OCI-M1 (cell line): ENCODE measurements around the gene SLC49A3.
"Not testable (repeated sequence)": the region's sequence is repeated elsewhere in the genome, so short reads cannot be mapped to it uniquely, and the experiment has no call there.

Source experiments
- DNase-seq: peaks from one replicate; lab custom pipeline; 2025; lab: John Stamatoyannopoulos, UW

The SLC49A3 gene

DNA sequence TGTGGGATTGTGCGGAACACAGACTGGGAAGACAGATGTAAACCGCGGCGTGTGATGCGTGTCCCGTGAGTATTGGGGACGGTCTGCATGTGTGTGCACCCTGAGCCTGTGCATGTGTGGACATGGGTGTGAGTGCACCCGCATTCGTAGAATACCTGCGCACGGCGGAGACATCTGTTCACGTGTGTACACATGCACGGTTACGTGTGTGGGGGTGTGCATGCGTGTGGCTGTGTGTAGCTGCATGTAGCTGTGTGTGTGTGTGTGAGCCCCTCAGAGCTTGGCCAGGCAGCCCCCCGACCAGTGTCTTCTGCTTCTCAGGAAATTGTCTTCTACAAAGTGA, 34.5 kb downstream of the SLC49A3 start:
- DNase-seq = no peak

DNA sequence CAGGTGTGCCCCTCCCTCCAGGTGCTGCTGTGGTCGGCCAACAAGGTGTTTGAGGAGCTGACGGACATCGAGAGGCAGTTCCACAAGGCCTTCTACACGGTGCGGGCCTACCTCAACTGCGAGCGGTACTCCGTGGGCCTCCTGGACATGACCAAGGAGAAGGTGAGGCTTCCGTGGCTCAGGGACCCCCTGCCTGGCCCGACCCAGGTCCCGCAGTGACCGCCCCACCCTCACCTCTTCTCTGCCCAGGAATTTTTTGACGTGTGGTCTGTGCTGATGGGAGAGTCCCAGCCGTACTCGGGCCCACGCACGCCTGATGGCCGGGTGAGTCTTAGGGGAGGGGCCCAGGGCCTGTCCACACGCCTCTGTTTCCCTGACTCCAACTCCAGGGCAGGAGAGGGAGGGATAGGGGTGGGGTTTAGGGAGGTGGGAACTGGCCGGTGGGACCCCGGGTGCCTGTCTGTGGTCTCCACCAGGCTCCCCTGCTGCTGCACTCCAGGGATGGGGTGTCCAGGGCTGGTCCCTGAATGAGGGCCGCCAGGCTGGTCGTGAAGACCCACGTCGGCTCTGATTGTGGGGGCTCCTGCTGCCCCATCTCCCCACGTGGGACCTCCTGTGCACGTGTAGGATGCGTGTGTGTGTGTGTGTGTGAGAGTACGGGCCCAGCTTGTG, 35.0 kb downstream of the SLC49A3 start:
- DNase-seq = no peak

DNA sequence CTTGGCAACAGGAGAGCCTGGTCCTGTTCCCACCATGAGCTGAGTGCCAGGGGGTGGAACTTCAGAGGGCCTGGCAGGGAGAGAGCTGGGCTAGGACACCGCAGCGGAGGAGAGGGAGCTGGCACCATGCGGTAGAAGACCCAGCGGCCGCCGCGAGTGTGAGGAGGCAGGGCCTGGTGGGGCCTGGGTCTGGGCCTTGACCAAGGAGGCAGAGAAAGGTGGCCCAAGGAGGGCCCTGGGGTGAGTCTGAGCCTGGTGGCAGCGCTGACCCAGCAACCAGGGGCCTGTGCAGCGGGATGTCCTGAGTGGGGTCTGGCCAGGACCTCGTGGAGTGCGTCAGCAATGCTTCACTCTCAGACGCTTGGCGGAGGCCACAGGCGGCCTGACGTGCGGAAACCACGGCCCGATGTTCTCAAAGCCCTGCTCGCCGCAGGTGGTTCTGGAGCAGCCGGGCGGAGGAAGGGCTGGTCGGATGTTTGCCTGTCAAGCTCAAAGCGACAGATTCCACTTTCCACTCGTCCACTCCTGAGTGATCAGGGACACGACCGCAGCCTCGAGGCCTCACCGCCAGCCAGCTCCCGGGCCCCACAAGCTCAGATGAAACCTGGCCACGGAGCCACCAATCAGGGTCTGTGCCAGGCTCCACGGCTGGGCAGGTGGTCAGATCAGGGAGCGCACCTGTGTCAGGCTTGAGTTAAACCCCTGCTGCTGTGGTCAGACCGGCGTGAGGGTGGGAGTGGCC, 35.7 kb downstream of the SLC49A3 start:
- DNase-seq = no peak

DNA sequence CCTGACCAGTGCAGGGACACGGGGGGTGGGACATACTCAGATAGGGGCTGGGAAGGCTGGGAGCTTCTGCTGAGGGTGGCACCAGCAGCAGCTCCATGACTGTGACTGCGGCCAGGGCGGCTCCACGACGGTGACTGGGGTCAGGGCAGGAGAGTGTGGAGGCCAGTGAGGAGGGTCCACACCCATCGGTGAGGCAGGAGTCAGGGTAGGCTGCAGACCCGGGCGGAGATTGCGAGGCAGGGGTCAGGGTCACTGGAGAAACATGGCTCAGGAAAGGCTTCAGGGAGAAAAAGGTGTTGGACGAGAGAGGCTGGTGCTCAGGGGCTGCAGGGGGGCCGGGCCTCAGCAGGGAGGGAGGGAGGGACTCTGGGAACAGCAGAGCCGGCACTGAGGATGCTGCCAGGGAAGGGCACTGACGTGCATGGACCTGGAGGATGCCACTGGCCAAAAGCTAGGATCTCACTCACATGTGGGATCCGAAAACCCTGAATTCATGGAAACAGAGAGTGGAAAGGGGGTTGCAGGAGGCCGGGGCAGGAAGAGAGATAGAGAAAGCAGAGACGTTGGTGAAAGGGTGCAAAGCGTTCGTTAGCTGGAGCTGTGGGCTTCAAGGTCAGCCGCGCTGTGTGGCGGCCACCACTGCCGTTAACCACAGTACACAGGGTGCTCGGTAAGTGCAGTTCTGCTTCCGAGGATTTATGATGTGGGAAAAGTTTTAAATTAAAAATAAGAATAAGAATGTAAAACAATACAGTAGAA, 36.9 kb downstream of the SLC49A3 start:
- no peak for DNase-seq

DNA sequence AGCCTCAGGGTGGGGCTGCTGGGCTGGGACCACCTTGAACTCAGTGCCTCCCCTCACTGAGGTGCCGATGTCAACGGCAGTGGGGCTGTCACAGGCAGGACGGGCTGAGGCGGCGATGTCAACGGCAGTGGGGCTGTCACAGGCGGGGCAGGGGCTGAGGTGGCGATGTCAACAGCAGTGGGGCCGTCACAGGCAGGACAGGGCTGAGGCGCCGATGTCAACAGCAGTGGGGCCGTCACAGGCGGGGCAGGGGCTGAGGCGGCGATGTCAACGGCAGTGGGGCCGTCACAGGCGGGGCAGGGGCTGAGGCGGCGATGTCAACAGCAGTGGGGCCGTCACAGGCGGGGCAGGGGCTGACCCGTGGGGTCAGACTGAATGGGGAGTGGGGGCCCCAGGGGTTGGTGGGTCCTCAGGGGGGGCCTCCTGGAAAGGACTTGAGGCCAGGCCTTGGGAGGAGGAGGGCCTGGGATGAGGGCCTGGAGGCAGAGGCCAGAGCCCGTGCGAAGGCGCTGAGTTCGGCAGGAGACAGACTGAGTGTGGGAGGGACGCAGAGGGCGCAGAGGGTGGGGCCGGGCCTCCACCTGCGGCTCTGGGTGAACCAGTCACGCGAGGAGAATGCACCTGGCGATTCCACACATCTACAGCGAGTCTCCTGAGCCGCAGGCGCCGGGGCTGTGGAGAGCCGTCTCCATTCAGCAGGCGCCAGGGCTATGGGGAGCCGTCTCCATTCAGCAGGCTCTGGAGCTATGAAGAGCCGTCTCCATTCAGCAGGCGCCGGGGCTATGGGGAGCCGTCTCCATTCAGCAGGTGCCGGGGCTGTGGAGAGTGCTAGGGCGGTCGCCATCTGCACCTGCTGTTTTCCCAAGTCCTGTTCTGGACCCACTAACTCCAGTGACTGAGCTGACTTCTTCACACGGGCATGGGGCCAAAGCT, 37.7 kb downstream of the SLC49A3 start:
- DNase-seq = no peak

DNA sequence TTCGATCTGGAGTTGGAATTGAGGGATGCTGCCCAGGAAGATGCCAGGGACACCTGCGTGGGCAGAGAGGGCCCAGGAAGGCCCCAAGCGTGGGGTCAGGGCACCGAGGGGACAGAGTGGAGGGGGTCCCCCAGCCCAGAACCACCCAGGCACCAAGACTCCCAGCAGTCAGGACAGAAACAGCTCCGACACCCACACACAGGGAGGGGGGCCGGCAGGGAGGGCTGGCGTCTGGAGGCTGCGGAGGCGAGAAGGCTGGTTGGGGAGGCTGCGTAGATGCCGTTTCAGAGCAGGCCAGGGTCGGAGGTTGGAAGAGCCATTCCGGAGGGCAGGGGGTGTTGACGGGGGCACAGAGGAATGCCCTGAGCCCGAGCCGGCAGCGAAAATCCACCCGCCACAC, 38.5 kb downstream of the SLC49A3 start:
- DNase-seq = no peak

DNA sequence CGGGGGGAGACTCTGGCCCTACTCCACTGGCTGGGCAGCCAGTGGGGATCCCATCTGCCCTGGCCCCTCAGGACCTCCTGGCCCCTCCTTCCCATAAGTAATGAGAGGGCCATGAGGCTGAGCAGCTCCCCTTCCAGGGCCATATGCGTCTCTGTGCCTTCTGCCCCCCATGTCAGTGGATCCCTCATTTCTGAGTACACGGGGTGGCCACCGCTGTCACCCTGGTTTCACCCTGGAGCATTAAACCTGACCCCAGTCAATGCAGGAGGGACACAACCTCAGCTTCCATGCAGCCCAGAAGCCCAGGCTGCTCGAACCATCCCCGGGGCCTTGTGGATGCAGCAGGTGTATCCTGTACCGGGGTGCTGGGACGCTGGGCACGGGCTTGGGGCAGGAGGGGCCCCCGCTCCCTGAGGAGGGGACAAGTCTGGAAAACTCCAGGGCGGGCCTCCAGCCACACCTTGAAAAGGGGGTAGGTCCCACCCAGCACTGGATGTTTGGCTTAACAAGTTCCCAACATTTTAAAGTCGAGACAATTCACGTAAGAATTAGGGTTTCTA, 39.1 kb downstream of the SLC49A3 start:
- no peak for DNase-seq

DNA sequence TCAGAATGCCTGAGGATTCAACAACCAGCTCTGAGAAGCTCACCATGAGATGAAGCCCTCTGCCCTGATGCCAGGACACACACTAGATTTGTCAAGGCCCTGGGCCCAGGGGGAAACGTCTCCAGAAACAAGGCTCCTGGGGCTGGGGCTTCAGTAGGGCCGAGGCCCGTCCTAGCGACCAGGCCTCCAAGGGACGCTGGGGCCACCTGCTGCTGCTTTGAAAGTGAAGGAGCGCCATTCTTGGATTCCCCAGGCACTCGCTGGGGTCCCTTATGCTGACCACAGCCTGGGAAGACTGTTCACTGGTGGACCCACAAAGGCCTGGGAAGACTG, 39.7 kb downstream of the SLC49A3 start:
- no peak for DNase-seq

DNA sequence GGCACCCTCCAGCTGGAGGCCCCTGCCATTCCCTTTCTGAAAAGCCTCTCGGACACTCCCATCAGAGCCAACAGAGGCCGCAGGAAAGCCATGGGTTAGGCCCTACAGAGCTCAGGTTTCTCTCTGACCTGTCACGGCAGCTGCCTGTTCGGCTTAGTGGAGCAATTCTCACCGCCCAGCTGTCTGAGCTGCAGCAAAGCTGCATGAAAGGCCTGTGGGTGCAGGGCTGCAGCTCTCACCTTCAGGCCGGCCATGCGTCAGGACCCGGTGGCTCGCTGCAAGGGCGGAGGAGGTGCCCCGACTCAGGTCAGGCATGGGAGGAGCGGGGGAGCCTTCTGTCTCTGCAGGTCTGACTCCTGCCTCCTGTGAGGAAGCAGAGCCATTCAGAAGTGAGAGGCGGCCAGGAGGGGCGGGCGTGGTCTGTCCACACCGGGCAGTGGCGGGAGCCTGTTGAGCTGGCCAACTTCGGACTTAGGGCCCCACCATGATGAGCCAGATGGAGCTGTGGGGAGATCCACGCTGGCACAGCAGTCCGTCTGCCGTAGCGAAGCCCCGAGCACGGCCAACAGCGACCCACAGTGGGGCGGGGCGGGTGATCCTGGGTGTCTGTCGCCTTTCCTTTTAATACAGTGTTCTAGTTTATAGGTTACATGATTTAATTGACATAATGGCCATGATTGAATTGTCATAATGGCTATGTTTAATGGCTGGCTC, 40.2 kb downstream of the SLC49A3 start:
- no peak for DNase-seq

DNA sequence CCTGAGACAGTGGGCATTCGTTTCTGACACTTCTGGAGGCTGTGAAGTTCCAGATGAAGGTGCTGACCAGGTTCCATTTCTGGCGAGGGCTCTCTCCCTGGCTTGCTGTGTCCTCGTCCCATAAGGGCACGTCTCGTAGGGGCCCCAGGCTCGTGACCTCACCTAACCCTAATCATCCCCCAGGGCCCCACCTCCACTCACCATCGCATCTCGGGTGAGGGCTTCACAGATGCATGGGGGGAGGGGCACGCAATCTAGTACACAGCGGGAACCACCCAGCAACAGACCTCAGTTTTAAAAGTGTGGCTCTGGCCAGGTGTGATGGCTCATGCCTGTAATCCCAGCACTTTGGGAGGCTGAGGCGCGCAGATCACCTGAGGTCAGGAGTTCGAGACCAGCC, 41.5 kb downstream of the SLC49A3 start:
- no peak for DNase-seq

DNA sequence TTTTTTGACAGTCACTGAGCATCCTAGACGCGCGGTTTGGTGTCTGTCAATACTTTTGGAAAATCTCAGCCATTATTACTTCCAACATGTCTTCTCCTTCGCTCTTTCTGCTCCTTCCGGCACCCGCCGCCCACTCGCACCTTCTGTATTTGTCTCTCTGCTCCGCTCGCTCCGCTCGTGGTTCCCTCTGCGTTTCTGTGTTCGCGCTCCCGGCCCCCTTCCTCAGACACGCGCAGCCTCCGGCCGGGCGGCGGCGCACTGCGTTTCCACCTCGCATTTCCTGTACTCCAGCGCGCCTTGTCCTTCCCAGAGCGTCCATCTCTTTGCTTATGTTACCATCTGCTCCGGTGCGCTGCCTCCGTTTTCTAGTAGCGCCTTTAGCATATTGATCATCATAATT, 42.5 kb downstream of the SLC49A3 start:
- DNase-seq = no peak

DNA sequence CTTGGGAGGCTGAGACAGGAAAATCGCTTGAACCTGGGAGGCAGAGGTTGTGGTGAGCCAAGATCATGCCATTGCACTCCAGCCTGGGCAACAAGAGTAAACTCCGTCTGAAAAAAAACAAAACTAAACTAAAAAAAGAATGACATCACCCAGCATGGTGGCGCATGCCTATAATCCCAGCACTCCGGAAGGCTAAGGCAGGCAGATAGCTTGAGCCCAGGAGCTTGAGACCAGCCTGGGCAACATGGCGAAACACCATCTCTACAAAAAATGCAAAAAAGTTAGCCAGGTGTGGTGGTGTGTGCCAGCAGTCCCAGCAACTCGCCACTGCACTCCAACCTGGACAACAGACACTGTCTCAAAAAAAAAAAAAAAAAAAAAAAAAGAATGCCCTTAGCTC, 46.6 kb downstream of the SLC49A3 start:
- DNase-seq = not testable (repeated sequence)

DNA sequence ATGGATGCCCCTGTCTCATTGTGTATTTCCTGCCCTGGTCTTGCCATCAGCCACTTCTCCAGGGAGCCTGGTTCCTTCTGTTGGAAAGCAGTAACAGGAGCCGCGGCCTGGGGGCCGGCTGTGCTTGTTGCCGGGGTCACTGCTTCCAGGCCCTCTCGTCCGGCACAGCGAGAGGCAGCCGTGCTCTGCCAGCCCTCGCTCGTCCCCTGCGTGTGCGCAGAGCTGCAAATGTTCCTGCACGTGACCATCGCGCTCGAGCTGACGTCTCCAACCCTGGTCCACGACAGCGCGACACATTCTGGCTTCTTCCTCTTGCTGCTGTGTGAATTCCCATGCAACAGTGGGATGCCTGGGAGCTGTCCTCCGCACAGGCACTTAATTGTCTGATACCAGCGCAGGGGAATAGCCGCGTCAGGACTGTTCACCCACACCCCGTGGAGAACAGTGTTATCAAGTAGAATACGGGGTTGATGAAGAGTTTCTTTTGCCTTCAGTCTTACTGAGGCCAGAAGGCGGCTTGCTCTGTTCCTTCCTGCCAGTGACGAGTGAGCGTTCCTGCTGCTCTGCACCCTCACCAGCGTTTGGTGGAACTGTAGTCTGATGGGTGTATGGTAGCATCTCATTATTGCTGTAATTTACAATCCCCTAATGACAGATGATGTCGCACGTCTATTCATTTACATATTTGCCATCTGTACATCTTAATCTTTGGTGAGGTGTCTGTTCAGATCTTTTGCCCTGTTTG, 51.2 kb downstream of the SLC49A3 start:
- DNase-seq = no peak

DNA sequence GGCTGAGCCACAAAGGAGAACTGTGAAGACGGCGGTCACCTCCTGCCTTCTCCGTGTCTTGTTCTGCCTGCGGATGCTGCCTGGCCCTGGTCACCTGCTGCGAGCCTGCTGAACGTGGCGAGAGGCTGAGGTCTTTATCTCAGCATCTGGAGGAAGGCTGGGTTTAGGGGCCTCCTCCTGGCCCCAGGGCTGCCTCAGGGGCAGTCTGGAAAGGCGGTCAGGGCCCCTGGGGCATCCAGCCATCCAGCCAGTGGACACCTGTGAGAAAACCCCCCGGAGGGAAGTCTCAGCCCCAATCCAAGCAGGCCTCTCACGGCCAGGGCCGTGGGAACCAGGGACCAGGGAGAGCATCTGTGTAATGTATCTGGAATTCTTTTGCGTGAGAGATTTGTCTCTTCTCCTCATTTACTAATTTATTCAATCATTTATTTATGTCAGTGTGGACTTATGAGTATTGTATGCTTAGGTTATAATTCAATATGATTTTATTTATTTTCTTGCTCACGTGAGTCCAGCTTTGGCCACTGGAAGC, 52.3 kb downstream of the SLC49A3 start:
- no peak for DNase-seq

DNA sequence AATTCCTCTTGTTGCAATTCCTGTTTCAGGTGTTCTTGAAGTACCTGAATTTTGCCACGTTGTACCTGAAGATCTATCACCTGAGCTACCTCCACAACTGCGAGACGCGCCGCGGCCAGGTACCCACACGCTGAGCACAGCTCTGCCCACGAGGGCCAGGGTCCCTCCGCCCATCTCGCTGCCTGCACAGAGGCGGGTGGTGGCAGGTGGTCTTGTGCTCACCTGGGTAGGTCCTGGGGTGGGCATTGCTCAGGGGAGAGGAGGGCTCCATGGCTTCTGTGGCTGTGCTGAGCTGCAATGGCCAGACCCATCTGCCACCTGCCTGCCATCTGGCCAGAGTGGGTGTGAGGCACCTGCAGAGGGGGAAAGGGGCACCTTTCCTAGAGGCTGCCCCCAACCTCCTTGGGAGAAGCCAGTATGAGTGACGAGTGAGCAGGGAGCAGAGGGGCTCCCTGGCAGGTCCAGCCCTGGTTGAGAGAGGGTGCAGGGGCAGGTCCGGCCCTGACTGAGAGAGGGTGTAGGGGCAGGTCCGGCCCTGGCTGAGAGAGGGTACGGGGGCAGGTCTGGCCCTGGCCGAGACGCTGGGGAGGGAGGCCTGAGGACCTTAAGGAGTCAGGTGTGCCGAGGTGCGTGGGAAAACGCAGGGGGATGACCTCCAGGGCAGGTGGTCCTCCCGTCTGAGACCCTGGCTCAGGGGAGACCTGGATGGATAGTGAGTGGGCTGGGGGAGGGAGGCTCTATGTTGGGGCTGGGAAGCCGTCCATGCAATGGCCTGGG, 52.9 kb downstream of the SLC49A3 start:
- DNase-seq = no peak

DNA sequence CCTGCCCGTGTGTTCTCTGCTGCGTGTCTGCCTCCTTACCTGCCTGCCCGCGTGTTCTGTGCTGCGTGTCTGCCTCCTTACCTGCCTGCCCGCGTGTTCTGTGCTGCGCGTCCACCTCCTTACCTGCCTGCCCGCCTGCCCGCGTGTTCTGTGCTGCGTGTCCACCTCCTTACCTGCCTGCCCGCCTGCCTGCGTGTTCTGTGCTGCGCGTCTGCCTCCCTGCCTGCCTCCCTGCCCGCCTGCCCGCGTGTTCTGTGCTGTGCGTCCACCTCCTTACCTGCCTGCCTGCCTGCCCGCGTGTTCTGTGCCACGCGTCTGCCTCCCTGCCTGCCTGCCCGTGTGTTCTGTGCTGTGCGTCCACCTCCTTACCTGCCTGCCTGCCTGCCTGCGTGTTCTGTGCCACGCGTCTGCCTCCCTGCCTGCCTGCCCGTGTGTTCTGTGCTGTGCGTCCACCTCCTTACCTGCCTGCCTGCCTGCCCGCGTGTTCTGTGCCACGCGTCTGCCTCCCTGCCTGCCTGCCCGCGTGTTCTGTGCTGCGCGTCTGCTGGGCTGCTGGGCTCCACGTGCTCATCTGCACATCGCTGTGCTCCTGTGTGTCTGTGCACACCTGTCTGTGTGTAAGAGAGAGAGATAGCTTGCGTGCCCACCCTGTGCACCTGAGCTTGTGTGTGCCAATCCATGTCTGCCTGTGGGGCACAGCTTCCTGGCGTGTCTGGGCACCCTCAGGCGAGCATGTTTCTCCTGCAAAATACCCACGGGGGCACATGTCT, 53.7 kb downstream of the SLC49A3 start:
- DNase-seq = not testable (repeated sequence)

DNA sequence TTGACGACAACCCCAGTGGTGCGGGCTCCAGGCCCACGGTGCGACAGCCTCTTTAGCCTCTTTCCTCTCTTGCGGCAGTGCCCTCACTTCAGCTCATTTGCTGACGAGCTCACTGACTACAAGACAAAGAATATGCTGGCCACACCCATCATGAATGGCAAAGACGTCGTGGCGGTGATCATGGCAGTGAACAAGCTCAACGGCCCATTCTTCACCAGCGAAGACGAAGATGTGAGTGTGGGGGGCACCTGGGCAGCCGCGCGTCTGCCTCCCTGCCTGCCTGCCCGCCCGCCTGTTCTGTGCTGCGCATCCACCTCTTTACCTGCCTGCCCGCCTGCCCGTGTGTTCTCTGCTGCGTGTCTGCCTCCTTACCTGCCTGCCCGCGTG, 54.4 kb downstream of the SLC49A3 start:
- no peak for DNase-seq

DNA sequence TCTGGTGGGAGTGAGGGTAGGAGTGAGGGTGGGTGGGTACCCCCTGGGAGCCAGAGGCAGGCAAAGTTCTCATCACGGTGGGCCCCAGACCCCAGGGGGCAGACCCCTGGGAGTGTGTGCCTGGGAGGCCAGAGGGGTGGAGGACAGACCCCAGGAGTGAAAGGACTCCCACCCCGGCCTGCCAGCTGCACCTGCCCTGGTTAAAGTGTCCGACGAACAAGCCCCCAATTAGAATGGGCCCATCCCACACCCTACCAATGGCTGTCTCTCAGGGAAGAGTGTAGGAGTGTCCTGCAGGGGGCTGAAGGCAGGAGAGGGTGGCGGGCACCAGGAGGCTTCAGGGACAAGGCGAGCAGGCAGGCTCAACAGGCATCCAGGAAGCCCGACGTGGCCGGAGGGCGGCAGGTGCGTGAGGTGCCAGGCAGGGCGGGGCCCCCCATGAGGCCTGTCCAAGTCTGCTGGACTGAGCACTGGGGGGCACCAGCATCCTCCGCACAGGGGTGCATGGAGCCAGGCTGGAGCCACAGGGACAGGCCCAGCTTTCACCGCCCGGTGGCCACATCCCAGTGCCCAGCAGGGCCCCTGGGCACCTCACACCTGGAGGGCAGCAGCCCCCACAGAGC, 54.9 kb downstream of the SLC49A3 start:
- no peak for DNase-seq
